Measurements from ENCODE around the gene KLC3.

- TF ChIP-seq POLR2AphosphoS5 (IDR thresholded peaks at IDR 0.05; ENCODE audit: low read depth, low read length) (no peak), CTCF (IDR thresholded peaks at IDR 0.05) (no peak), REST (IDR thresholded peaks at IDR 0.05; ENCODE audit: insufficient read depth in 1 of 2, low read depth in 2 of 2, low read length in 1 of 2) (no peak), SIN3A (IDR thresholded peaks at IDR 0.05; ENCODE audit: borderline replicate concordance, insufficient read depth, low read depth, low read length) (no peak), TCF7L2 (IDR thresholded peaks at IDR 0.05; ENCODE audit: low read depth, low read length) (no peak)
These were observed 11.5 kb downstream of the KLC3 start for GRCh38 chr19:45352062-45352461.

All from Panc1 (cell line).